HG02970 (cell line): ENCODE data around the gene CDK4.

Experiments
- ATAC-seq: cut with Tn5 transposase; IDR thresholded peaks from one replicate; pipeline ENCODE4 v1.9.1; 2021; ENCODE audit warnings: mild to moderate bottlenecking, moderate library complexity, moderate number of reproducible peaks; ENCODE audit not compliant: unreplicated experiment, low FRiP score

CDK4 gene

GRCh38 chr12:57741413-57741789 lies 10.7 kb downstream of the CDK4 start:
- ATAC-seq: no peak

DNA sequence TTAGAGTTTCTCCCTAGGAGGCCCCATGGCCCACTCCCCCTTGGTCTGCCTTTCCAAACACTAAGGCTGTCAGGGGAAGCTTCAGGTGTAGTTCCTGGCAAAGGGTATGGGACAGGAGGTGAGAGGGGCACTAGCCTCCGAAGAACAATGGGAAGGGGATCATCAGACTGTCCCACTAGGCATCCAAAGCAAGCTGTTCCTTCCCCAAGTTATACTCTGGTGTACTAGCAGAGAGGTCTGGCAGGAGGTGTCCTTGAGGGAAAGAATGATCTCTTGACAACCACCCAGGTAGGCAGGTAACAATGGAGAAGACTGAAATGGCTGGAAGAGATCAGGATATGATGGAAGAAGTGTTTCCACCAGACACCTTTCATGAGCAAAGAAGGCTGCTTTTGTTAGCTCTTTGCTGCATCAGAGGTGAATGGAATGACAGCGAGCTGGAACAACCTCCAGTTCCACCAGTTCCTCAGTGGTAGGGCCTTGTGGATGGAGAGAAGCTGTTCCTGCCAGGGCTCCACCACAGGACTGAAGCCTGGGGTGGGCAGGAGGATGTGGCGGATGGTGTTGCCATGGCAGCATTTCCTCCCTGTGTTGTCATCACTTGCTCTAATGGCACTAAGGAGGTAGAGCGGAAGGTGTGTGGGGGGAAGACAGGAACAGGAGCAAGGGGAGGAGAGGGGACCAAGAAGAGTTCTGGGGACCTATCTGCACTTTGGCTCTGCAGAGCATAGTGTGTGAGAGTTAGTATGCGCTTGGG lies 11.3 kb downstream of the CDK4 start:
- no peak for ATAC-seq

GRCh38 chr12:57739914-57740538 lies 12.1 kb downstream of the CDK4 start:
- ATAC-seq: no peak

GRCh38 chr12:57739387-57739786 lies 12.7 kb downstream of the CDK4 start:
- no peak for ATAC-seq

GRCh38 chr12:57738661-57739237 lies 13.4 kb downstream of the CDK4 start, which contains the start of gene AGAP2:
Gene AGAP2 (minus strand): TSS chr12:57738742. CDS start chr12:57738246, 496 bp downstream.
- no peak for ATAC-seq

GRCh38 chr12:57737467-57738460 lies 14.3 kb downstream of the CDK4 start:
- no peak for ATAC-seq

- no peak for ATAC-seq
These were observed 15.2 kb downstream of the CDK4 start for GRCh38 chr12:57736741-57737466.

DNA sequence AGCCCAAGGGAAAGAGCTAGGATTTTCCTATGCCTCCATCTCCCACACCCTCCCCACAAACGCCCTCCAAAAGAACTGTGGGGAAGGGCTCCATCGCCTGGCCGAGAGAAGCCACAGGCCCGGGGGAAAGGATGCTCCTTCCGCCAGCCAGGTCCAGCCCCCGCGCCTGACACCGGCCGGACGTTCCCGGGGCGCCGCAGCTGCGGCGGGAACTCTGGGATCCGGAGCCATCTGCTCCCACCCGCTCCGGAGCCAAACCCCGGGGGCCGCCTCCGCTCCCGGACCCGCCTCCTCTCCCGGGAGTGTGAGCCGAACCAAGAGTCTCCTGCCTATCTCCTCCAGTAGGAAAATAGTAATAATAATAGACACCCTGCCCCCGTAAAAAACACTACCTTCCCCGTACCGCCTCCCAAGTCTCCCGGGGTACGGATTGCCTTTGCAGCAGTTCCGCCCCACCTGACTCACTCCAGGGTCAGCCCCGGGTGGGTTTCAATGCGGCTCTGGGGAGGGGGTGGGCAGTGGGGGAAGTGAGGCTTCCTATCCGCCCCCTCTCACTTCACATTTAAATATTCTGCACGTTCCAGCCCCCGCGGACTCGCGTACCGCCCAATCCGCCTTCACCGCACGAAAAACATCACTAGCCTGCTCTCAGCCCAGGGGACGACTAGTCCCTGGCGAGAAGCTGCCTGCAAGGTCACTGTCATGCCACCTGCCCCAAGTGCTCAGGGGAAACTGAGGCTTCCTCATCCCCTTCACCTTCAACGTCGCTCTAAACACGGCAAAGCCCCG lies 16.0 kb downstream of the CDK4 start:
- no peak for ATAC-seq

GRCh38 chr12:57735198-57735855 lies 16.8 kb downstream of the CDK4 start:
- ATAC-seq: no peak

DNA sequence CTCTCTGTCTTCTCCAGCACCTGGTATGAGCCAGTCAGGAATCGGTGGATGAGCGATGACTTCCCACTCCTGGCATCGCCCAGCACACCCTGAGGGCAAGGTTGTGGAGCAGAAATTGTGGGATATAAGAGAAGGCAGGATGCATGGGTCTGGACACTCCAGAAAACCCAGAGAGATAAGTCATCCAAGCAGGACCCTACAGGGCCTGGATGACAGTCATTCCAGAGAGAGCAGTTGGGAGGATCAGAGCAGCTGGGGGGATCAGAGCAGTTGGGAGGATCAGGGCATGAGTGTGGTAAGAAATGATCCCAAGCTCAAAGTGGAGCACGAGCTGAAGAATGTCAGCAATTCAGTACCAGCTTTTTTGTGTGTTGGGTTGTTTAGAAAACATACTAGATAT lies 17.5 kb downstream of the CDK4 start:
- ATAC-seq: no peak

DNA sequence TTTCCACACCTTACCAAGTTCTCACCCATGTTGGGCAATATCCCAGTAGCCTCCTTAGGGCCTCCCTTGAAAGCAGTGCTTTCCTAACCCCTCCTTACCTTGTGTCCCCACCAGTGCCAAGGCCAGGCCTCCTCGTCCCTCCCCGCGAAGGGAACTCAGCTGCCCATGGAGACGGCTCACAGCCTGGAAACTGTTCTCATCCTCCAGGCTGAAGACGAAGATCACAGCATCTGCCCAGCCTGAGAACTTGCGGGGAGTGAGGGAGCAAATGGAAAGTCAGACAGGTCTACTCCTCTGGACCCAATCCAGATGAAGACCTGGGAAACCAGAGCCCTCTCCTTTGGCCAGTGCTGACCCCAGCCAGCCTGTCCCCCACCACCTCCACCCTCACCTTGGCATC lies 18.2 kb downstream of the CDK4 start:
- ATAC-seq: no peak

- no peak for ATAC-seq
These were observed 19.1 kb downstream of the CDK4 start for GRCh38 chr12:57732726-57733593.

DNA sequence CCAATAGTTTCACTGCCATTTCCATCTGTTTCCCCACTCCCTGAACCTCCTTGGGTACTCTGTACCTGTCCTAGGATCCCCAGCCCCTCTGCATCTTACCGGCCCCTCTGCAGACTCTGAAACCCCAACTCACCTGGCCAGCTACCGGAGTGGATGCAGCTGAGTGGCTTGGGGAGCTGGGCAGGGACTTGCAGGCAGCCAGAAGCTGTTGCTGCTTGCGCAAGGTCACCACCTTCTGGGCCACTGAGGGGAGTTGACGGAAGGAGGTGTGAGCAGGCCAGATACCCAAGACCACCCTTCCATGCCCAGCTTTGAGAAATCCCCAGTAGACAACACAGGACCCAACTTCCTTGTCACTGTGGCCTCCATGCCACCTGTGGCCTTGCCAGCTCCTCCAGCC lies 19.8 kb downstream of the CDK4 start:
- no peak for ATAC-seq

DNA sequence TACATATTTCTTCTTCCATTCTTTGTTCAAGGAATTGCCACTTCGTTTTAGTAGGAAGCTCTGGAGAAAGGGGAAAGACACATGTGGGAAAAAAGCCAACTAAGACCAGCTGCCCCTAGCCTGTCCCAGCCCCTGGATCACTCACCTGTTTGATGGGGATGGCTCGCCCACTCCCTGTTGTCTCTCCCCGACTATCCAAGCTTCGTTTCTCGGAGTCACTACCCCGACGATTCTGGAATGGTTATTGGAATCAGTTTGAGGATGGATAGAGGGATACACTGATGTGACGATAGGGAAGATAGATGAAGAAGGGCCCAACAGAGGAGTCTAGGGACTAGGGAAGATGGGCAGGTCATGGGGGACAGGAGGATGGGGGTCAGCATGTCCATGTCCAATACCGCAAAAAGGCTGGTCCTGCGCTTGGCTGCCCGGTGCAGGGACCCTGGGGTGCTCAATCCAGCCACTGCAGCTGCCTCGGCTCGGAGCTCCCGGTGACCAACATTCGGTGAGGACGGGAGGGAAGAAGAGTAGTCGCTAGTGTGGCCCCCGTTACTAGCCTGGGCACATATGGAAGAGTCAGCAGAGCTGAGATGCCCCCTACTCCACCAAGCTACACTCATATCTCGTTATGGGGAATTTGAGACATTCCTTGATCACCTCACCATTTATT lies 20.6 kb downstream of the CDK4 start:
- ATAC-seq: no peak

DNA sequence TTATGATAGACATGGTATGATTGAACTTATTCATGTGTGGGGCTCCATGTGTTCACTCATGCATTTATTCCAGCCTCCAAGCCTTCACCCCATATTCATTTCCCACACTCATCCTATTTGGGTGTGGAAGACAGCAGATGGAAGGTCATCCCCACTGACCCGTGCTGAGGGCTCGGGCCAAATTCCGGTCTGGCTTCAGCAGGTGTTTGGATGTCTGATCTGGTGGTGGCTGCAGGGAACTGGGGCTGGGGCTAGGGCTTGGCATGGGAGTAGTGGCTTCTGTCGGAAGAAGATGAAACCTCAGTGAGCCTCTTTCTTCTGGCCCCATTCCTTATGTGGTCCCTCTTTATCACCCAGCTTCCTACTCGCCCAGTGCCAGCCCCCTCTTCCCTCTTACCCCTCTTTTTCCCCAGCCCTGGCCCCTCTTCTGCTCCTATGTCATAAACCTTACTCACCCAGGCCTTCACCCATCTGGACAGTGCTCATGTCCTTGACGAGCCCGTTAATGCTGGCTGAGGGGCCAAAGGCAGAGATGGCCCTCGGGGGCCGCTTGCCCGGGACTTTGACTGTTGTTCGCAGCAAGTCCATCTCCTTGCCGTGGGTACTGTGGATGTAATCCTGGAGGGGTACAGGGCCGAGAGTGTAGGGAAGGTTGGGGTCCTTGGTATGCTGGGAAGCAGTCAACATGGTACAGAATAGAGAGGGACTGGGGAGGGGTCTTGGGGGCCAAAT lies 21.6 kb downstream of the CDK4 start:
- no peak for ATAC-seq

- ATAC-seq: no peak
These were observed 22.7 kb downstream of the CDK4 start for GRCh38 chr12:57729321-57729844.
